ENCODE measurements around the gene DTX2. TPM values are rescaled to one million over a fixed set of nuclear protein-coding genes. Genes with fewer than 3 reads are reported as not detected.
"Not testable (repeated sequence)": the region's sequence is repeated elsewhere in the genome, so short reads cannot be mapped to it uniquely, and the experiment has no call there.

DTX2 gene
- total RNA-seq, 1 experiment from 2014 or later = 100 TPM

- Histone ChIP-seq H3K9me3 (ENCODE audit: insufficient read depth, low read depth) (no peaks in the 10 kb centered on the region), H3K4me2 (no peak overlapping the region), H3K36me3 (ENCODE audit: low read depth) (no peaks in the 10 kb centered on the region), H3K9me2 (ENCODE audit: insufficient read depth) (no peaks in the 10 kb centered on the region), H3K27me3 (ENCODE audit: insufficient read depth, low read depth) (no peaks in the 10 kb centered on the region), H3K4me1 (replicated peaks; ENCODE audit: insufficient read depth) (peaks cover 20% of the 10 kb centered on the region), H4K20me1 (ENCODE audit: insufficient read depth) (no peaks in the 10 kb centered on the region), H3F3A (ENCODE audit: insufficient read depth, low read depth) (peaks cover 6% of the 10 kb centered on the region; the same call in 1 of the 2 replicates), H3K4me3 (no peak overlapping the region), H3K27ac (no peak overlapping the region), H2AFZ (no peak overlapping the region), H3K79me2 (ENCODE audit: low read depth) (no peaks in the 10 kb centered on the region)
- ChIA-PET POLR2A (ENCODE audit: unreplicated experiment) (interaction anchor here (0.6 kb wide), 1 partner anchor 24 kb away, joined by 11 read pairs; no protein-coding TSS in a partner anchor), CTCF (no interaction called here)
- TF ChIP-seq CTCF (conservative IDR thresholded peaks at IDR 0.05) (no peak), EZH2 (IDR thresholded peaks at IDR 0.05; ENCODE audit: low read depth) (no peak)
- no peak for DNase-seq
- BruUV-seq (replicated peaks) = no TSS peak
- intact Hi-C loops (cut with micrococcal nuclease; ENCODE audit: unreplicated experiment) = loop anchor here (5.0 kb wide), 2 partner anchors 102 to 198 kb away; no protein-coding TSS in a partner anchor
These were observed 53.6 kb downstream of the DTX2 start for GRCh38 chr7:76514926-76515771.

- CTCF ChIA-PET = no interaction called here
- no peak overlapping the region for H3K4me3 ChIP-seq
- H3K9me2 ChIP-seq (ENCODE audit: insufficient read depth) = no peaks in the 10 kb centered on the region
- H3K36me3 ChIP-seq (ENCODE audit: low read depth) = no peaks in the 10 kb centered on the region
- no peak overlapping the region for H3K4me2 ChIP-seq
- no peak overlapping the region for H3K27ac ChIP-seq
- H3K79me2 ChIP-seq (ENCODE audit: low read depth) = no peaks in the 10 kb centered on the region
- no peaks in the 10 kb centered on the region for H4K20me1 ChIP-seq (ENCODE audit: insufficient read depth)
- H3K9me3 ChIP-seq (ENCODE audit: insufficient read depth, low read depth) = no peaks in the 10 kb centered on the region
- peaks cover 8% of the 10 kb centered on the region; the same call in 1 of the 2 replicates for H3F3A ChIP-seq (ENCODE audit: insufficient read depth, low read depth)
- H3K27me3 ChIP-seq (ENCODE audit: insufficient read depth, low read depth) = no peaks in the 10 kb centered on the region
- peaks cover 21% of the 10 kb centered on the region for H3K4me1 ChIP-seq (replicated peaks; ENCODE audit: insufficient read depth)
- intact Hi-C loops (cut with micrococcal nuclease; ENCODE audit: unreplicated experiment) = loop anchor here (5.0 kb wide), 1 partner anchor 101 kb away; no protein-coding TSS in a partner anchor
- POLR2A ChIA-PET (ENCODE audit: unreplicated experiment) = no interaction called here
- H2AFZ ChIP-seq = no peak overlapping the region
- no TSS peak for BruUV-seq (replicated peaks)
- DNase-seq = peak; percentile 32 to 74
- peak; percentile 72 for TF ChIP-seq CTCF (conservative IDR thresholded peaks at IDR 0.05)
- no peak for TF ChIP-seq EZH2 (IDR thresholded peaks at IDR 0.05; ENCODE audit: low read depth)
These were observed 54.5 kb downstream of the DTX2 start for GRCh38 chr7:76515999-76516443.

- not testable (repeated sequence) for BruUV-seq (replicated peaks)
- peaks cover 21% of the 10 kb centered on the region for H3K4me1 ChIP-seq (replicated peaks; ENCODE audit: insufficient read depth)
- intact Hi-C loops (cut with micrococcal nuclease; ENCODE audit: unreplicated experiment) = loop anchor here (5.0 kb wide), 1 partner anchor 100 kb away; no protein-coding TSS in a partner anchor
These were observed 55.4 kb downstream of the DTX2 start for GRCh38 chr7:76516932-76517331.

GRCh38 chr7:76526183-76526582 lies 64.7 kb downstream of the DTX2 start:
- H3K9me2 ChIP-seq (ENCODE audit: insufficient read depth); H3K27me3 ChIP-seq (ENCODE audit: insufficient read depth, low read depth); intact Hi-C loops (cut with micrococcal nuclease; ENCODE audit: unreplicated experiment); H3K79me2 ChIP-seq (ENCODE audit: low read depth); H3K27ac ChIP-seq; H3F3A ChIP-seq (ENCODE audit: insufficient read depth, low read depth); DNase-seq; H3K4me2 ChIP-seq; BruUV-seq (replicated peaks); H3K4me1 ChIP-seq (replicated peaks; ENCODE audit: insufficient read depth); H4K20me1 ChIP-seq (ENCODE audit: insufficient read depth); H2AFZ ChIP-seq; H3K36me3 ChIP-seq (ENCODE audit: low read depth); CTCF ChIA-PET; POLR2A ChIA-PET (ENCODE audit: unreplicated experiment); H3K9me3 ChIP-seq (ENCODE audit: insufficient read depth, low read depth); H3K4me3 ChIP-seq: not testable (repeated sequence)

More at GRCh38 chr7:76516932-76517331, 55.4 kb downstream of the DTX2 start:
- H3K36me3 ChIP-seq (ENCODE audit: low read depth); POLR2A ChIA-PET (ENCODE audit: unreplicated experiment); H3K4me2 ChIP-seq; H3K4me3 ChIP-seq; CTCF ChIA-PET; H3F3A ChIP-seq (ENCODE audit: insufficient read depth, low read depth); H3K27me3 ChIP-seq (ENCODE audit: insufficient read depth, low read depth); H4K20me1 ChIP-seq (ENCODE audit: insufficient read depth); H3K79me2 ChIP-seq (ENCODE audit: low read depth); H3K9me3 ChIP-seq (ENCODE audit: insufficient read depth, low read depth); H2AFZ ChIP-seq; H3K27ac ChIP-seq; DNase-seq; H3K9me2 ChIP-seq (ENCODE audit: insufficient read depth): not testable (repeated sequence)

- H3K36me3 ChIP-seq (ENCODE audit: low read depth); H3K4me3 ChIP-seq; BruUV-seq (replicated peaks); DNase-seq; H3K79me2 ChIP-seq (ENCODE audit: low read depth); H3K9me2 ChIP-seq (ENCODE audit: insufficient read depth); H3F3A ChIP-seq (ENCODE audit: insufficient read depth, low read depth); intact Hi-C loops (cut with micrococcal nuclease; ENCODE audit: unreplicated experiment); H3K4me1 ChIP-seq (replicated peaks; ENCODE audit: insufficient read depth); H3K4me2 ChIP-seq; H3K27me3 ChIP-seq (ENCODE audit: insufficient read depth, low read depth); H4K20me1 ChIP-seq (ENCODE audit: insufficient read depth); H2AFZ ChIP-seq; POLR2A ChIA-PET (ENCODE audit: unreplicated experiment); H3K9me3 ChIP-seq (ENCODE audit: insufficient read depth, low read depth); H3K27ac ChIP-seq: not testable (repeated sequence)
- CTCF ChIA-PET = interaction anchor here (0.6 kb wide), 1 partner anchor 9 kb away, joined by 5 read pairs; no protein-coding TSS in a partner anchor
These were observed 70.1 kb downstream of the DTX2 start for GRCh38 chr7:76531643-76532042.

- H3K27me3 ChIP-seq (ENCODE audit: insufficient read depth, low read depth); intact Hi-C loops (cut with micrococcal nuclease; ENCODE audit: unreplicated experiment); H3K4me3 ChIP-seq; H3K36me3 ChIP-seq (ENCODE audit: low read depth); H3F3A ChIP-seq (ENCODE audit: insufficient read depth, low read depth); CTCF ChIA-PET; POLR2A ChIA-PET (ENCODE audit: unreplicated experiment); H4K20me1 ChIP-seq (ENCODE audit: insufficient read depth); H3K27ac ChIP-seq; DNase-seq; H3K9me2 ChIP-seq (ENCODE audit: insufficient read depth); H3K79me2 ChIP-seq (ENCODE audit: low read depth); H3K9me3 ChIP-seq (ENCODE audit: insufficient read depth, low read depth); BruUV-seq (replicated peaks); H2AFZ ChIP-seq; H3K4me1 ChIP-seq (replicated peaks; ENCODE audit: insufficient read depth); H3K4me2 ChIP-seq: not testable (repeated sequence)
These were observed 81.7 kb downstream of the DTX2 start, which contains the start of gene SPDYE16 for GRCh38 chr7:76543197-76543596. SPDYE16 (minus strand) TSS chr7:76543297; CDS start chr7:76541459, 1,838 bp downstream.

All from PC-9 (cell line).